Body of pancreas (tissue), 4 donors: ENCODE measurements around the gene LIN7B.

Experiments used
- POLR2A ChIP-seq, 3 donors: fragments of 450-650 bp; IDR thresholded peaks; one replicate each; pipeline ENCODE4 v1.6.1; 2016; ENCODE audit warnings: antibody characterized with exemption in 3 of 3, mild to moderate bottlenecking in 2 of 3
- TF ChIP-seq, protein P1 (sequence below), 7 experiments: fragments of 450-650 bp in 4 of 7; fragments of 200-600 bp in 3 of 7; sonication (generic) in 3 of 7; IDR thresholded peaks; one replicate each; pipeline ENCODE4 v1.5.1; 2016 to 2019; ENCODE audit warnings: antibody characterized with exemption in 7 of 7

DNA sequence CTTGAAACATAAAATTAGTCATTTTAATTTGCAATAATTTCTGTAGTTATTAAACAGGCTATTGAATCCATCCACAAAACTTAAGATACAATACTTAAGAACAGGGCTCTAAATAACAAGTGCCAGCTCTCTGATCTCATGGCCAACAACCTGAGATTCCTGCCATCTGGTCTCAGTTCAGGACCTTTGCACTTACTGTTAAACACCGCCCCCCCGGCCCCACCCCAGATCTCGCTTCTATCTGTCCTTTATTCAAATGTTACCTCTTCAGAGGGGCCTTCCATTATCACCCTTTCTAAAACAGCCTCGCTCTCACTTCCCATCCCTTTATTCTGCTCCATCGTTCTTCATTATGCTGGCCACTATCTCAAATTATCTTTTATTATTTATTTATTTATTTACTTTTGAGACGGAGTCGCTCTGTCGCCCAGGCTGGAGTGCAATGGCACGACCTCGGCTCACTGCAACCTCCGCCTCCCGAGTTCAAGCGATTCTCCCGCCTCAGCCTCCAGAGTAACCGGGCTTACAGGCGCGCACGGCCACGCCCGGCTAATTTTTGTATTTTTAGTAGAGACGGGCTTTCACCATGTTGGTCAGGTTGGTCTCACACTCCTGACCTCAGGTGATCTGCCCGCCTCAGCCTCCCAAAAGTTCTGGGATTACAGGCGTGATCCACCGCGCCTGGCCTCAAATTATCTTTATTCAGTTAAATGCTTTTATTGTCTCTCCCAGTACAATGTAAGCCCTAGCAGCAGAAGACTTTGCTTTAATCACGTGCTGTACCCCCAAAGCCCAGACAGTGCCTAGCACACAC is 29.8 kb upstream of the LIN7B start:
- TF ChIP-seq, protein P1, sequence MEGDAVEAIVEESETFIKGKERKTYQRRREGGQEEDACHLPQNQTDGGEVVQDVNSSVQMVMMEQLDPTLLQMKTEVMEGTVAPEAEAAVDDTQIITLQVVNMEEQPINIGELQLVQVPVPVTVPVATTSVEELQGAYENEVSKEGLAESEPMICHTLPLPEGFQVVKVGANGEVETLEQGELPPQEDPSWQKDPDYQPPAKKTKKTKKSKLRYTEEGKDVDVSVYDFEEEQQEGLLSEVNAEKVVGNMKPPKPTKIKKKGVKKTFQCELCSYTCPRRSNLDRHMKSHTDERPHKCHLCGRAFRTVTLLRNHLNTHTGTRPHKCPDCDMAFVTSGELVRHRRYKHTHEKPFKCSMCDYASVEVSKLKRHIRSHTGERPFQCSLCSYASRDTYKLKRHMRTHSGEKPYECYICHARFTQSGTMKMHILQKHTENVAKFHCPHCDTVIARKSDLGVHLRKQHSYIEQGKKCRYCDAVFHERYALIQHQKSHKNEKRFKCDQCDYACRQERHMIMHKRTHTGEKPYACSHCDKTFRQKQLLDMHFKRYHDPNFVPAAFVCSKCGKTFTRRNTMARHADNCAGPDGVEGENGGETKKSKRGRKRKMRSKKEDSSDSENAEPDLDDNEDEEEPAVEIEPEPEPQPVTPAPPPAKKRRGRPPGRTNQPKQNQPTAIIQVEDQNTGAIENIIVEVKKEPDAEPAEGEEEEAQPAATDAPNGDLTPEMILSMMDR (IDR thresholded peaks at IDR 0.05), result no peak
- TF ChIP-seq POLR2A (IDR thresholded peaks at IDR 0.05), result no peak
